Psoas muscle (tissue), 8 donors: ENCODE measurements around the gene DPP4. TPM values are rescaled to one million over a fixed set of nuclear protein-coding genes. Genes with fewer than 3 reads are reported as not detected.
A peak's percentile ranks its signal among the peaks of the same experiment; 100 is the strongest.

Source experiments
- ATAC-seq, 4 donors: fragments of 200-7000 bp; cut with Tn5 transposase; one replicate each; pipeline ENCODE4 v1.9.1; 2020; ENCODE audit warnings: moderate library complexity in 3 of 4, mild to moderate bottlenecking in 2 of 4
- DNase-seq, 2 donors: peaks; one replicate each; pipeline ENCODE4 v3.0.0-alpha.2; 2020
- H3K27ac ChIP-seq: fragments of 200-600 bp; one replicate; pipeline ENCODE4 v1.8.0; 2022
- H3K27me3 ChIP-seq, 3 donors: fragments of 200-600 bp in 1 of 3; one replicate each; pipeline versions ENCODE4 v1.6.1 to v1.8.0; 2013 to 2022; ENCODE audit warnings: low read length in 2 of 3, mild to moderate bottlenecking in 2 of 3, moderate library complexity in 1 of 3; ENCODE audit not compliant: insufficient read depth in 3 of 3
- H3K36me3 ChIP-seq, 2 donors: fragments of 200-600 bp in 1 of 2; one replicate each; pipeline versions ENCODE4 v1.6.1 to v1.8.0; 2013 to 2022; ENCODE audit warnings: low read depth in 1 of 2, mild to moderate bottlenecking in 1 of 2, moderate library complexity in 1 of 2; ENCODE audit not compliant: insufficient read depth in 1 of 2
- H3K4me1 ChIP-seq: fragments of 200-600 bp; one replicate; pipeline ENCODE4 v1.8.0; 2022
- H3K4me3 ChIP-seq: fragments of 200-600 bp; one replicate; pipeline ENCODE4 v1.8.0; 2022; ENCODE audit warnings: mild to moderate bottlenecking
- H3K9me3 ChIP-seq: fragments of 200-600 bp; one replicate; pipeline ENCODE4 v1.8.0; 2022
- WGBS, 3 donors: extraction: QIAGEN DNeasy Blood & Tissue Kit; methylation state at CpG; one replicate each; pipeline versions ENCODE4 v1.1.6 to v1.1.7; 2013; 5-methylcytosine and 5-hydroxymethylcytosine counted together
- intact Hi-C, 2 donors: fragments of 100-400 bp; cut with DNase I; formaldehyde crosslinking; loops; one replicate each; pipeline versions ENCODE4 v1.11.0 to v1.14.2; 2022
- polyA plus RNA-seq, 3 donors: library from polyadenylated mRNA; stranded (reverse); fragments of 200-250 nt; gene quantifications; one replicate each; pipeline ENCODE4 v1.2.3, GENCODE V29; 2013
- total RNA-seq, 4 donors: library from RNA; stranded (reverse); fragmentation: NEBNext Ultra II Directional in 2 of 4; extraction: Animal tissue kit (Norgen Biotek cat#: 25700) in 2 of 4; gene quantifications; one replicate each; pipeline versions ENCODE4 v1.2.1 to v1.2.4, GENCODE V29; 2021 to 2023
- TF ChIP-seq, protein P1 (sequence below): fragments of 200-600 bp; IDR thresholded peaks from one replicate; pipeline ENCODE4 v1.8.0; 2022; ENCODE audit warnings: antibody characterized with exemption
- donor health status: healthy with polysubstance abuse.
- donor health status: DM: no; HTN: no; CAD: no; lungs with moderate emphysema.
- donor health status: Bipolar disorder and iron deficiency.
- donor health status: healthy.
- donor health status: DM: yes; HTN: yes; CAD: no.
- donor health status: DM: no; HTN: no; CAD: no.
- donor health status: DM: no; HTN: no; CAD: no.
- donor health status: DM: yes; HTN: yes; CAD: no.

DPP4 gene
- total and polyA plus RNA-seq, 7 donors = 0.25 to 3.1 (median 0.80) TPM

DNA sequence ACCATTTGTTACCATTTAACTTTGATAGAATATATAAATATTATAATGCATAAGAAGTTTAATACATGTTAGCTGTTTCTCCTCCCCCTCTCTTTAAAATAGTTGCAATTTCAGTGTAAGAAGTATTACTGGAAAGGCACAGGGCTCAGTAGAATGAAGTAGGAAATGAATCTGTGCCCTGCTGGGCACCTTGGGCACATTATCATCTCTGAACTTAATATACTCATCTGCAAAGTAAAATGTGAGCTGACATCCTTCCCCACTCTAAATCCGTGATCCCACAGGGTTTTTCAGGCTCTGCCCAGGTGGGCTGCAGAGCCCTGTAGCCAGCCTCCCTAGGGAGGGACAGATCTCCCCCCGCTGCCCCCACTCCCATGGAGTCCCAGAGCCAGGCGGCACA lies 56.8 kb downstream of the DPP4 start:
- ATAC-seq = no peak
- Histone ChIP-seq H3K4me3 (no peak overlapping the region), H3K9me3 (no peaks in the 10 kb centered on the region), H3K4me1 (no peaks in the 10 kb centered on the region), H3K36me3 (no peaks in the 10 kb centered on the region), H3K27ac (no peak overlapping the region), H3K27me3 (peaks cover 0 to 3% (median 3%) of the 10 kb centered on the region in 3 donors)
- no peak for DNase-seq
- WGBS, 3 donors = 65 to 71% (median 71%) methylated on average over 3 of the region's 3 CpGs
- intact Hi-C loops = no loop called here
- TF ChIP-seq, protein P1, sequence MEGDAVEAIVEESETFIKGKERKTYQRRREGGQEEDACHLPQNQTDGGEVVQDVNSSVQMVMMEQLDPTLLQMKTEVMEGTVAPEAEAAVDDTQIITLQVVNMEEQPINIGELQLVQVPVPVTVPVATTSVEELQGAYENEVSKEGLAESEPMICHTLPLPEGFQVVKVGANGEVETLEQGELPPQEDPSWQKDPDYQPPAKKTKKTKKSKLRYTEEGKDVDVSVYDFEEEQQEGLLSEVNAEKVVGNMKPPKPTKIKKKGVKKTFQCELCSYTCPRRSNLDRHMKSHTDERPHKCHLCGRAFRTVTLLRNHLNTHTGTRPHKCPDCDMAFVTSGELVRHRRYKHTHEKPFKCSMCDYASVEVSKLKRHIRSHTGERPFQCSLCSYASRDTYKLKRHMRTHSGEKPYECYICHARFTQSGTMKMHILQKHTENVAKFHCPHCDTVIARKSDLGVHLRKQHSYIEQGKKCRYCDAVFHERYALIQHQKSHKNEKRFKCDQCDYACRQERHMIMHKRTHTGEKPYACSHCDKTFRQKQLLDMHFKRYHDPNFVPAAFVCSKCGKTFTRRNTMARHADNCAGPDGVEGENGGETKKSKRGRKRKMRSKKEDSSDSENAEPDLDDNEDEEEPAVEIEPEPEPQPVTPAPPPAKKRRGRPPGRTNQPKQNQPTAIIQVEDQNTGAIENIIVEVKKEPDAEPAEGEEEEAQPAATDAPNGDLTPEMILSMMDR = no peak

DNA sequence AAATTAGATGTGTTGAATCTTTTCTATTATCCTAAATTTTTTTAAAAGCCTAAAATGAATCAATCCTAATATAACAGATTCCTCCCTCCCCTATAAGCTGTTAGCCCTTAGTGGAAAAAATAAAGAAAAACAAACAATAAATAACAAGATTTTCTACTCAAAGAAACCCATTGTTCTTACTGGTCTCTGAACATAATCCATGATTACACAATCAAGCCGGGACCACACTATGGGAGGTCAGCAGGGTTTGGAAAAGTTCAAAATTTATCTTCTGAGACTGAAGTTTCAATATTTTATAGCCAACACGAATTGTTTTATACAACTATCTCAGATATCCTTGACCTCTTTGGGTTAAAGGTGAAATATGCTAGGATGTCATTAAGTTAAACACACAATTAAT lies 57.9 kb downstream of the DPP4 start:
- H3K4me3 ChIP-seq = no peak overlapping the region
- H3K9me3 ChIP-seq = no peaks in the 10 kb centered on the region
- ATAC-seq = no peak
- intact Hi-C loops = no loop called here
- H3K4me1 ChIP-seq = no peaks in the 10 kb centered on the region
- peaks cover 0 to 3% (median 3%) of the 10 kb centered on the region in 3 donors for H3K27me3 ChIP-seq
- 43 to 59% (median 46%) methylated on average over 2 of the region's 2 CpGs for WGBS, 3 donors
- TF ChIP-seq, protein P1 = no peak
- H3K36me3 ChIP-seq = no peaks in the 10 kb centered on the region
- H3K27ac ChIP-seq = no peak overlapping the region
- DNase-seq = no peak

DNA sequence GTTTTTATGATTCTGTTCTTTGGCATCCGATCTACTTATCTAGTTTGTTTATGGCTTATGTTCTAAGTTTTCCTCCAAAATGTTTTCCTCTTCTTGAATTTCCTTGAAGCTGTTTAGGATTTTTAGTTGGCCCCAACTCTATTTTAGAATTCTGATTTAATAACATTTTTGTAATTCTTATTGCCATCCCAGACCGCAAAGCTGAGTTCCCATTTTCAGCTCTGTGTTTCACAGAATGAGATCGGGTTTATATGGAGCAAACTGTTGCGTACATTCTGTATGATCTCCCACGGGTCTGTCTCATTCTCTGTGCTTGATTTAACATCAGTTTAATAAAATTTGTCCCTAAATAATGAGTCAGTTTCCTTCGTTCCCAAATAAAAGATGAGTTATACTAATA lies 59.3 kb downstream of the DPP4 start:
- TF ChIP-seq, protein P1 = no peak
- Histone ChIP-seq H3K27ac (no peak overlapping the region), H3K27me3 (peaks cover 0 to 3% (median 3%) of the 10 kb centered on the region in 3 donors), H3K36me3 (no peaks in the 10 kb centered on the region), H3K4me3 (no peak overlapping the region), H3K9me3 (no peaks in the 10 kb centered on the region), H3K4me1 (no peaks in the 10 kb centered on the region)
- no peak for DNase-seq
- no peak for ATAC-seq
- 47 to 53% (median 49%) methylated on average over 6 of the region's 6 CpGs for WGBS, 3 donors
- intact Hi-C loops = no loop called here

DNA sequence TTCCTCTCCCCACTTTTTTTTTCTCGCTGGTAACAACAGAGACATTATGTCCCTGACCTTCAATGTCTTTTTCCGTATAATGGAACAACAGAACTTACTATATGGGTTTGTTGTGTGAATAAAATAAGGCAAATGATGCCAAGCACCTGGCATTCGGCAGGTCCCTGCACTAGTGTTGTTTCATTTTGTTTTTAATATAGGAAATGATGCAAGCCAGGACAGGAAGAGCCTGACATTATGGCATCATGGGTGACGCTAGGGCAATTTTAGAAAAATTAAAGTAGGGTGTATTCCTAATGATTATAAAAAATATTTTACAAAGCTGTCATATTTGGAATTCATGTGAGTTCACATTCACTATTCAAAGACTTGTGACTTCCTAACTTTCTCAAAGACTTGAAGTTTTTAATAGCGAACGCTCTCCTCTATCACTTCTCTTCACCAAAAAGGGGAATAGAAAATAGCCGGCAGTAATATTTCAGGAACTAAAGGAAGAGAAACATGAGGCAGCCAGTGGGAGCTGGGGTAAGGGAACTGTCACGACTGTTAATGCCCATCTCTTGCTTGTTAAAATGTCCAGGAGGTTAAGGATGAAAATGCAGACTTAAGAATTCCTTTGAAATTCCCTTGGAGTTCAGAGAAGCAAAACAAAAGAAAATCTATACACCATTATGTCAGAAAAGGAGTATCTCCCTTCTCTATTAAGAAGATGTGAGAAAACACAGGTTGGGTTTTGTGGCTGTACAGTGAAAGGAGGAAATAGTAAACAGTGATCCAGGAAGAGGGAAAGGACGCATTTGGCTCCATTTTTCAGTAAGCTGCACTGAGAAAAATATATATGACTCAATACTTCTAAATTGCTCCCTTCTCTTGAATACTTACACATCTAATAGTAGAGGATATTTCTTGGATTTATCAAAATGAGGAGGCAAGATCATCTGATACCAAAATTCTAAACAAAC lies 60.2 kb downstream of the DPP4 start:
- DNase-seq (no peak), ATAC-seq (no peak)
- Histone ChIP-seq H3K36me3 (no peaks in the 10 kb centered on the region), H3K9me3 (no peaks in the 10 kb centered on the region), H3K4me3 (peak overlapping the region; percentile 35), H3K27me3 (peaks cover 0 to 3% (median 3%) of the 10 kb centered on the region in 3 donors), H3K4me1 (no peaks in the 10 kb centered on the region), H3K27ac (peak overlapping the region; percentile 6)
- 59 to 64% (median 64%) methylated on average over 9 of the region's 9 CpGs for WGBS, 3 donors
- TF ChIP-seq, protein P1 = no peak
- intact Hi-C loops = no loop called here
